Colonic mucosa (tissue), 4 donors: ENCODE data around the gene CHSY3. TPM values are rescaled to one million over a fixed set of nuclear protein-coding genes. Genes with fewer than 3 reads are reported as not detected.

ENCODE experiments used
- DNase-seq: peaks from one replicate; pipeline ENCODE4 v3.0.0-alpha.2; 2020
- H3K27ac ChIP-seq: fragments of 200-600 bp; one replicate; pipeline ENCODE4 v1.8.0; 2021
- H3K27me3 ChIP-seq: fragments of 200-600 bp; one replicate; pipeline ENCODE4 v1.8.0; 2021
- H3K36me3 ChIP-seq: fragments of 200-600 bp; one replicate; pipeline ENCODE4 v1.8.0; 2021
- H3K4me1 ChIP-seq: fragments of 200-600 bp; one replicate; pipeline ENCODE4 v1.8.0; 2021; ENCODE audit warnings: mild to moderate bottlenecking
- H3K4me3 ChIP-seq: fragments of 200-600 bp; one replicate; pipeline ENCODE4 v1.8.0; 2021
- H3K9ac ChIP-seq, 2 donors: one replicate each; pipeline ENCODE4 v1.7.0; 2013; ENCODE audit warnings: control low read depth in 2 of 2, low read depth in 2 of 2, low read length in 2 of 2
- H3K9me3 ChIP-seq: fragments of 200-600 bp; one replicate; pipeline ENCODE4 v1.8.0; 2021
- intact Hi-C: fragments of 100-400 bp; cut with DNase I; formaldehyde crosslinking; loops from one replicate; pipeline ENCODE4 v1.14.1; 2022
- total RNA-seq, 2 donors: library from RNA; stranded (reverse); fragmentation: NEBNext Ultra II Directional in 1 of 2; extraction: Animal tissue kit (Norgen Biotek cat#: 25700) in 1 of 2; gene quantifications; one replicate each; pipeline ENCODE4 v1.2.1, GENCODE V29; 2021
- TF ChIP-seq, protein P1 (sequence below): fragments of 200-600 bp; IDR thresholded peaks from one replicate; pipeline ENCODE4 v1.8.0; 2022; ENCODE audit warnings: antibody characterized with exemption, mild to moderate bottlenecking
- donor health status: healthy.
- donor health status: DM: no; HTN: no; CAD: no.
- donor health status: DM: no; HTN: no; CAD: no.

Gene CHSY3
- total RNA-seq, 2 donors from 2014 or later = 0.42 to 0.99 TPM

DNA sequence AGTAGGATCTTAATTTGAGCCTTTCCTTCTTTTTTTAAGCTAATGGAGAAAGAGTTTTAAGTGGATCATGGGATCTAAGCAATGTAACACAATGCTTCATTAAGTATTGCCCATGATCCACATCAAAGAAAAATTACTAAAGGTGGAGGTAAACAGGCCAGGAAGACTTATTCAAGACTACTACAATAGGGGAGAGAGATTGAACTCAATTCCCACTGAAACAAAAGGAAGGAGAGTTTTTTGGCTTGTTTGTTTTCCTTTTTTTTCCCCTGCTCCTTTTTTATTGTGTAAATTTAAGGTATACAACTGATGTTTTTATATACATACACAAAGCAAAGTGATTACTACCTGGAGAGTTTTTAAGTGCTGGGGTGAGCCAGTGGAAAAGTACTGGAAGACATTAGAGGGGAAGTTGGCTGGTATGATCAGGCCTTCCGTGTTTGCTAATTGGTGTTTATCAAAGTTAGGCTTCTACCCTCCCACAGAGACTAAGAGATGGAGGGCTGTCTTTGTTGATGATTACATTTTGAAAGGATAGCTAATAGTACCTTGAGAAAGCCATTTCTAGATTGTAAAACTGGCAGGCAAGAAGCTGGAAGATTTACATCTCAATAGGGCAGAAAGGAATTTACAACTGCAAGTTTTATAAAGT lies 262.7 kb downstream of the CHSY3 start:
- intact Hi-C loops = no loop called here
- Histone ChIP-seq H3K36me3 (no peaks in the 10 kb centered on the region), H3K9ac (no peak overlapping the region), H3K27me3 (no peaks in the 10 kb centered on the region), H3K4me3 (no peak overlapping the region), H3K27ac (no peak overlapping the region), H3K9me3 (no peaks in the 10 kb centered on the region), H3K4me1 (no peaks in the 10 kb centered on the region)
- no peak for DNase-seq
- TF ChIP-seq, protein P1, sequence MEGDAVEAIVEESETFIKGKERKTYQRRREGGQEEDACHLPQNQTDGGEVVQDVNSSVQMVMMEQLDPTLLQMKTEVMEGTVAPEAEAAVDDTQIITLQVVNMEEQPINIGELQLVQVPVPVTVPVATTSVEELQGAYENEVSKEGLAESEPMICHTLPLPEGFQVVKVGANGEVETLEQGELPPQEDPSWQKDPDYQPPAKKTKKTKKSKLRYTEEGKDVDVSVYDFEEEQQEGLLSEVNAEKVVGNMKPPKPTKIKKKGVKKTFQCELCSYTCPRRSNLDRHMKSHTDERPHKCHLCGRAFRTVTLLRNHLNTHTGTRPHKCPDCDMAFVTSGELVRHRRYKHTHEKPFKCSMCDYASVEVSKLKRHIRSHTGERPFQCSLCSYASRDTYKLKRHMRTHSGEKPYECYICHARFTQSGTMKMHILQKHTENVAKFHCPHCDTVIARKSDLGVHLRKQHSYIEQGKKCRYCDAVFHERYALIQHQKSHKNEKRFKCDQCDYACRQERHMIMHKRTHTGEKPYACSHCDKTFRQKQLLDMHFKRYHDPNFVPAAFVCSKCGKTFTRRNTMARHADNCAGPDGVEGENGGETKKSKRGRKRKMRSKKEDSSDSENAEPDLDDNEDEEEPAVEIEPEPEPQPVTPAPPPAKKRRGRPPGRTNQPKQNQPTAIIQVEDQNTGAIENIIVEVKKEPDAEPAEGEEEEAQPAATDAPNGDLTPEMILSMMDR = no peak

DNA sequence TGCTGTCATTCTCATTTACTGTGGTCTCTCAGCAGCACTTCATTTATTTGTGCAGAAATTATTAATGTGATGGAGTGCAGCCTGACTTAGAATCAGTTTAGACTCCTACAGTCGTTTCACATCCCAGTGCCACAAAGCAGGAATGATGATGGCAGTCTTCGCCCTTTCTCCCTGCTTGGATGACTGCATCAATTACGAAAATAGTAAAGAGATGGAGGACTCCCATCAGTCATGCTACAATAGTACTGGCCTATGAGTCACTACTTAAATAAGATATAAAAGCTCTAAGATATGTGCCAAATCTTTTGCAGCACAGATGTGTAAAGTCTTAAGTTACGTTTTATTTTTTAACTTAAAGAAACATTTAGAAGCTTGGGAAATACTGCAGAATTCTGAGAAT lies 263.9 kb downstream of the CHSY3 start:
- Histone ChIP-seq H3K9me3 (no peaks in the 10 kb centered on the region), H3K27ac (no peak overlapping the region), H3K4me3 (no peak overlapping the region), H3K9ac (no peak overlapping the region), H3K4me1 (no peaks in the 10 kb centered on the region), H3K36me3 (no peaks in the 10 kb centered on the region), H3K27me3 (no peaks in the 10 kb centered on the region)
- DNase-seq = no peak
- intact Hi-C loops = no loop called here
- TF ChIP-seq, protein P1 = no peak

DNA sequence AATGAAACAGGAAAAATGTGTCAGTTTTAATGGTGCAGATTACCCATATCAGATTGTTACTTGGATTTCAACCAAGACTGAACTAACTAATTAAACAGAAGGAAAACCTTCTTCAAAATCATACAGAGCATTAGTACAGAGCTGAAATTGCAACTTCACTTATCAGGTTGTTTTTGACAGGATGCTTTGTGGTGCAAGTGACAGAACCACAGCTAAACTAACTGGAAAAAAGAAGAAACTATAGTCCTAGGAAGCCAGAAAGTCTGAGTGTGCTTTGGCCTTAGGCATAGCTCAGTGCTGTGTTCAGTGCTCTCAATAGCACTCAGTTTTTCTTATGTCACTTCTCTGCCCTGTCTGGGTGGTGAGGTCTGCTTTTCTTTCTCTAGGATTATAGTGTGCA lies 267.4 kb downstream of the CHSY3 start:
- no peak overlapping the region for H3K27ac ChIP-seq
- no peak for DNase-seq
- TF ChIP-seq, protein P1 = no peak
- no peak overlapping the region for H3K4me3 ChIP-seq
- no peaks in the 10 kb centered on the region for H3K4me1 ChIP-seq
- H3K36me3 ChIP-seq = no peaks in the 10 kb centered on the region
- H3K9ac ChIP-seq = no peak overlapping the region
- no peaks in the 10 kb centered on the region for H3K9me3 ChIP-seq
- H3K27me3 ChIP-seq = no peaks in the 10 kb centered on the region
- intact Hi-C loops = no loop called here

DNA sequence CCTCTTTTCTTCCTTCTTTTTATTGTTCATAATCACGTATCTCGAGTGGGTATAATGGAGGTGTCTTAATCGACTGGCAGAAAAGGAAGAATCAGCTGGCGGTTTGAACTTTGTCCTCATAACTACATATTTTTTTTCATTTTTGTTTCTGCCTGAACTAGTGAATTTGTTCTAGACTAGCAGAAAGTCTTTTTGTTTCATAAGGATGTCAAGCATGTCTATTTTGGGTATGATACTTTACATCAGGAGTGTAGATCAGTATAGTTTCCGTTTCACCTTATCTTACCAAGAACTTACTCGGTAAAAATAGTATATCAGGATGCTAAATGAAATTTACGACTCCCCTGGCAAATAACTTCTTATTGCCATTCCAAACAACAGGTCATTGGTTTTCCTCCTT lies 278.9 kb downstream of the CHSY3 start:
- H3K4me1 ChIP-seq = no peaks in the 10 kb centered on the region
- no peak overlapping the region for H3K9ac ChIP-seq
- TF ChIP-seq, protein P1 = no peak
- H3K27ac ChIP-seq = no peak overlapping the region
- DNase-seq = no peak
- H3K36me3 ChIP-seq = no peaks in the 10 kb centered on the region
- intact Hi-C loops = no loop called here
- H3K4me3 ChIP-seq = no peak overlapping the region
- no peaks in the 10 kb centered on the region for H3K9me3 ChIP-seq
- no peaks in the 10 kb centered on the region for H3K27me3 ChIP-seq

DNA sequence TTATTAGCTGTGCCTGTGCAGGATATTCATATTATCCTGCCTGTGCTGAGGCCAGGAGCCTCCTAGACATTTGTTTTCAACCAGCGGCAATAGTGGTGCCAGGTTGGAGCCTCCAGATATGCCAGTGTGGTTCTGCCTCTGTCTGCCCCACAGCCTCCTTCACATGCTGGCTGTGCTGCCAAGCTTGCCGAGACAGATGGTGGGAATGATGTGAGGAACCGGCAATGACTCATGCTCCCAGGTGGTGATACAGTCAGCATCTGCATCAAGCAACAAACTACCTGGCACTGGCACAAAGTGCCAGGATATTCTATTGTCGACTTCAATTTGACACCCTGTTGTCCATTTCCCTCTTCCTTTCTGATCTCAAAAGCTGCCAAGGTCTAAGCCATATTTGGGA lies 285.7 kb downstream of the CHSY3 start:
- intact Hi-C loops = no loop called here
- no peaks in the 10 kb centered on the region for H3K27me3 ChIP-seq
- H3K9ac ChIP-seq = no peak overlapping the region
- no peak for DNase-seq
- H3K4me1 ChIP-seq = no peaks in the 10 kb centered on the region
- no peak overlapping the region for H3K27ac ChIP-seq
- no peaks in the 10 kb centered on the region for H3K36me3 ChIP-seq
- TF ChIP-seq, protein P1 = no peak
- no peaks in the 10 kb centered on the region for H3K9me3 ChIP-seq
- no peak overlapping the region for H3K4me3 ChIP-seq
